NB4 (cell line): ENCODE results near the gene KLHL21.

Source experiments
- MAX ChIP-seq: IDR thresholded peaks from 2 replicates; pipeline ENCODE4 v1.6.1; 2011; ENCODE audit warnings: low read depth, low read length
- MYC ChIP-seq: IDR thresholded peaks from 2 replicates; pipeline ENCODE4 v1.6.1; 2011; ENCODE audit warnings: low read depth, low read length
- POLR2A ChIP-seq: IDR thresholded peaks from 2 replicates; pipeline ENCODE4 v1.6.1; 2011; ENCODE audit warnings: mild to moderate bottlenecking; ENCODE audit not compliant: insufficient read length; ENCODE audit errors: extremely low read depth
- TF ChIP-seq, protein P1 (sequence below): IDR thresholded peaks from one replicate; pipeline ENCODE4 v1.5.1; 2012; ENCODE audit warnings: low read depth, low read length

DNA sequence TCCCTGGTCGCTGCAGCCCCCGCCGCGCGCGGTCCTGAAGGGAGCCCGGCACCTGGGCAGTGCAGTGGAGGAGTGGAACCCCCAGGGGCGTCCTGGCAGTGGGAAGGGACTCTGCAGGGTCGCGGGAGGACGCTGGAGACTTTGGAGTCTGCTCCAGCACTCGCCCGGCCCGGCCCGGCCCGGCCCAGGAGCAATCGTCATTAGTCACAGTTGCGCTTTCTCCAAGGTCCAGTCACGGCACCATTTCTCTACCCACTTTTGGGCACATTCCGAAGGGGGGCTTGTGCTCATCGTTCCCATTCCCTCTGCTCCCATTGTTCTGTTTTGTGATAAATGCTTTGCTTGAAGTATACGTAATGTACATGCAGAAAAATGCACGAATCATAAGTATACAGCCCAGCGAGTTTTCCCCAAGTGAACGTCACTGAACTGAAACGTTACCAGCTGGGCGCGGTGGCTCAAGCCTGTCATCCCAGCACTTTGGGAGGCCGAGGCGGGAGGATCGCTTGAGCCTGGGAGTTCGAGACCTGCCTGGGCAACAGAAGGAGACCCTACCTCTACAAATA lies 23.0 kb upstream of the KLHL21 start:
- no peak for TF ChIP-seq MAX
- no peak for TF ChIP-seq MYC
- TF ChIP-seq POLR2A: no peak
- TF ChIP-seq, protein P1, sequence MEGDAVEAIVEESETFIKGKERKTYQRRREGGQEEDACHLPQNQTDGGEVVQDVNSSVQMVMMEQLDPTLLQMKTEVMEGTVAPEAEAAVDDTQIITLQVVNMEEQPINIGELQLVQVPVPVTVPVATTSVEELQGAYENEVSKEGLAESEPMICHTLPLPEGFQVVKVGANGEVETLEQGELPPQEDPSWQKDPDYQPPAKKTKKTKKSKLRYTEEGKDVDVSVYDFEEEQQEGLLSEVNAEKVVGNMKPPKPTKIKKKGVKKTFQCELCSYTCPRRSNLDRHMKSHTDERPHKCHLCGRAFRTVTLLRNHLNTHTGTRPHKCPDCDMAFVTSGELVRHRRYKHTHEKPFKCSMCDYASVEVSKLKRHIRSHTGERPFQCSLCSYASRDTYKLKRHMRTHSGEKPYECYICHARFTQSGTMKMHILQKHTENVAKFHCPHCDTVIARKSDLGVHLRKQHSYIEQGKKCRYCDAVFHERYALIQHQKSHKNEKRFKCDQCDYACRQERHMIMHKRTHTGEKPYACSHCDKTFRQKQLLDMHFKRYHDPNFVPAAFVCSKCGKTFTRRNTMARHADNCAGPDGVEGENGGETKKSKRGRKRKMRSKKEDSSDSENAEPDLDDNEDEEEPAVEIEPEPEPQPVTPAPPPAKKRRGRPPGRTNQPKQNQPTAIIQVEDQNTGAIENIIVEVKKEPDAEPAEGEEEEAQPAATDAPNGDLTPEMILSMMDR: no peak
